NCI-H526 (cell line): ENCODE results near the gene CBFA2T2.
A peak's percentile ranks its signal among the peaks of the same experiment; 100 is the strongest.
"Not testable (repeated sequence)": the region's sequence is repeated elsewhere in the genome, so short reads cannot be mapped to it uniquely, and the experiment has no call there.

ENCODE experiments used
- DNase-seq, 2 experiments: peaks; one replicate each; lab custom pipeline; 2025; lab: John Stamatoyannopoulos, UW

CBFA2T2 gene

DNA sequence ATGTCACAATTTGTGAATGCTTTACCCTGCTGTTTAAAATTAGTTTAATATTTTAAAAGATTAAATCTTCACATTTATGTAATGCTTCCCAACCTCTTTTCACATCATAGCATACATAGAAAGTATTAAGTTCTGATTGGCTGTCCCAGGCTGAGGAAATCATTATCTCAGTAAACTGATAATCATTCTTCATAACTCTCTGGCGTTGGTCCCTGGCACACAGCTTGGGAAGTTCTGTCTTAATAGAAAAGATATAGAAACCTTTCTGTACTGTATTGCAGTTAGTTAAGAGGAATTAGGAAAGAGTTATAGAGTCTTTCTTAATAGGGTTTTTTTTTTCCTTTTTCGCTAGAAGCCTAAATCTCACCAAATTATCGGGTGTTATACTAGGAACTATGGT is 85.4 kb downstream of the CBFA2T2 start:
- no peak for DNase-seq

DNA sequence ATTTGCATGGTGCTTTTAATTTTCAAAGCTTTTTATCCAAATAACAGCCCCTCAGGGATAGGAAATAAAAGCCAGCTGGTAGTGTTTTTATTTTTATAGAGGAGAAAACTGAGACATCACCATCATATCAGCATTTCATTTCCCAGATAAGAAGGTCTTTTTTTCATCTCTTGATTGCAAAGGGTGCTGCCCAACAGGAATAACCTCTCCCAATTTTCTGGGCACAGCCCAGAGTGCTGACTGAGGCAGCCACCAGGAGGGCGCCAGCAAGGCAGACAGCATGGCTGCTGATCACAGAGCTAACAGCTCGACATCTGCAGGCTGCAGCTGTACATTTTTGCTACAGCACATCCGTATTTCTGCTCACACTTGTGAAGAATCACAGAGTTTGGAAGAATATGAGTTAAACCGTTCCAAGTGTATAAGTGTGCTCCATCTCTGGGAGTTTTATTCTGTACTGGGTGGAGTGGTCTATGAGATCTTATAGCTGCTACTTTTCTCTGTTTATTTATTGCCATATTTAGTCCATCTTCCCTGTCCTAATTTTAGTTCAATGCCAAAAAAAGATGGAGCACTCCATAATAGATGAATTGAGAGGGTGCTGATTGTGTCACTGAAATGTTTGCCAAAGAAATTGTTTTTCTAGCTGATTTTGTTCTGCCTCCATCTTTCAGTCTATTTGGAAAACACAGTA is 86.7 kb downstream of the CBFA2T2 start:
- DNase-seq: peak; percentile 92 to 94

DNA sequence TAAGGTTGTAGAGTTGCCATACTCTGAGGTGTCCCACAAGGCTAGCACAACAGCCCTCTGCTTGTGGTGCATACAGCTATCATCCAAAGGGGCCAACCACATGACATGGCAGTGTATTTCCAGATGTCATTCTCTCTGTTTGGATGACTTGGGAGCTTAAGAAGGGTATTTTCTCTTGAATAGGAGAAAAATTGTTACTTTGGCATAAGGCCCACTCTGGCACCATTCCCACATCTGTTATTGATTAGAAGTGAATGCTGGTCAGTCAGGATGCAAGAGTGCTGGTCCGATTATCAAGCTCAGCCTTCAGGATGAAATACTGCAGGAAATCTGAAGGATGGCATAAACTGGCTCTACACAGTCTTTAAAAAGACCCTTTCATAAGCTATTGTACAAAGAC is 88.6 kb downstream of the CBFA2T2 start:
- DNase-seq: no peak

DNA sequence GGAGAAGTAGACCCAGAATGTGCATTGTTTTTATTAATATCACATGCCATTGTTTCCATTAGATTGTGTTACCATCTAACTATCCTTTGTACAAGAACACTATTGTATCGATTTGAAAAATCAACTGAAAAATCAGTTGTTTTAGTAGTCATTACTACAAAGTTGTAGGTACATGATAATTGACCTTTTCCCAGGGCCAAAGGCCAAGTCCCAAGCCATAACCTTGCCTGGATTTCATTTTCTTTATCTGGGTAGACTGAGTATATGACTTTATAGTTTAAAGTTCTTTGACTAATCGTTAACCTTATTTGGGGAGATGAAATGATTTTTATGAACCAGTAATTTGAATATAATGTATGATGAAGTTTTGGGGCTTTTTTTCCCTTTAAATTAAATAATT is 93.2 kb downstream of the CBFA2T2 start:
- no peak for DNase-seq

DNA sequence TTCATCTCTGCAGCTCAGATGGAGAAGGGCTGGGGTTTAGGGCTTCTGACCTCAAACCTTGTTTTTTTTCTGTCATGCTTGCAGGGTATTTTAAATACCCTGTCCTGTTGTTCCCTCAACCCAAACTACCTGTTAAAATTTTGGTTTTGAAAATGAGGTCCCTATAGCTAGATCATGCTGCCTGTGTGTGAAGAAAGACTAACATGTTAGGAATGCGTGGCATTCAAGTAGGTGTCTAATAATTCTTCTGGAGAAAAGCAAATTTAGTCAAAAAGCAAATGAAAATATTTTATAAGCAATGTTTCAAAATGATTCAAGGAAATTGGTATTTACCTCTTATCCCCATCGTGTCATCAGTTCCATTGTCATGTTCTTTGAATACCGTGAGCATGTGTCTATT is 95.1 kb downstream of the CBFA2T2 start:
- no peak for DNase-seq

DNA sequence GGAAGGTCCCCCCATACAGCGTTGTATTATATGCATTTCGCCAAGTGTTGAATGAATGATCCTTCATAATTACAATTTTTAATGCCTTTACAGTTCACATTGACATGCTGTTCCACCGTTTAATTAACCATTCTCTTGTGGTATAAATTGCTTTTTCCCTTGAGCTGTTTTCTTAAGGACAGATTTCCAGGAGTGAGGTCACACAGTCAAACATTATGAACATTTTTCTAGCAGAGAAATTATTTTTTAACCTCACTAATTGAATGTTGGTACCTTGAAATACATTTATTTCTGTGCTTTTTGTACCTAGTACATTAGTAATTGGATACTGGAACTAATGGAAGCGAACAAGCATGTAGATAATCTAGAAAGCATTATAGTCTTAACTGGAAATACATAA is 95.5 kb downstream of the CBFA2T2 start:
- DNase-seq: no peak

DNA sequence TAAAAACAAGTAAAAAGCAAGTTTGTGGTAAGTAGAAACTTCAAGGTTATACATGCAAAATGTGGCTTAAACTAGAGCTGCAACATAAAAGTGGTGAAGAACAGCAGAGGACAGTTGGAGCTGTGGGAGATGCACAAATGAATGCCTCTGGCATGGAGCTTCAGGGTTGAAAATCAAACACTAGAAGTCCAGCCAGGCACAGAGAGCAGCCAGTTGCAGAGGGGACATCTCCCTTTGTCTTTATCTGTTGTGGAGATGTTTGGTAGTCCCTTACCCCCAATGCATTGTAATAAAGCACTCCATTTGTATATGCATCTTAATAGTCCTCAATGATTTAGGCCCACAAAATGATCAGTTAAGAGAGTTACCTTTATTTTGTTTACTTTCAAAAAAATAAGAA is 99.2 kb downstream of the CBFA2T2 start:
- DNase-seq: no peak

DNA sequence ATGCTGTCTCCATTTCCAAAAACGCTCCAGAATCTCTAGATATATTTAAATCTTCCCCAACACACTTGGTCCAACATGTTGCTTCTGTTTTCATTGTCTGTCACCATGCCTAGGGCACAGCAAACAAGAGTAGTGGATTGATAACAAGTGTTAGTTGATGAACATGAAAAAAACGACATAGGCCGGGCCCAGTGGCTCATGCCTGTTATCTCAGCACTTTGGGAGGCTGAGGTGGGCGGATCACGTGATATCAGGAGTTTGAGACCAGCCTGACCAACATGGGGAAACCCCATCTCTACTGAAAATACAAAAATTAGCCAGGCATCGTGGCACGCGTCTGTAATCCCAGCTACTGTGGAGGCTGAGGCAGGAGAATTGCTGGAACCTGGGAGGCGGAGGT is 102.0 kb downstream of the CBFA2T2 start:
- DNase-seq: not testable (repeated sequence)

DNA sequence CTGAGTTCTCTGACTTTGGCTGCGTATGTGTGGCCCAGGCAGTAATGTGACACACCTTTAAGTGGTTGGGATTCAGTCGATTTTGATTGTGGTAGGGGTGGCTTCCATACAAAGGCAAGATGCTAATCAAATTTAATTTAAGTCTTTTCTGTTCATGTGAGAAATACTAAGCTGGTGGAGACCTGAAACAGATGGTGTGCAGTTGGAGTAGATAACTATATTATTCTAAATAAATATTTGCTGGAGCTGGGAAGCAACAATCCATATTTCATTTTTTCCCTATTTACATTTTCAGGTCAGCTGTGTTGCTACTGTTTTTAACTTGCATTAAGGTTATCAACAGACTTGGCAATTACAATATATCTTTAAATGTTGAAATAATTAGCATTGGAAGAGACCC is 104.8 kb downstream of the CBFA2T2 start:
- DNase-seq: no peak

DNA sequence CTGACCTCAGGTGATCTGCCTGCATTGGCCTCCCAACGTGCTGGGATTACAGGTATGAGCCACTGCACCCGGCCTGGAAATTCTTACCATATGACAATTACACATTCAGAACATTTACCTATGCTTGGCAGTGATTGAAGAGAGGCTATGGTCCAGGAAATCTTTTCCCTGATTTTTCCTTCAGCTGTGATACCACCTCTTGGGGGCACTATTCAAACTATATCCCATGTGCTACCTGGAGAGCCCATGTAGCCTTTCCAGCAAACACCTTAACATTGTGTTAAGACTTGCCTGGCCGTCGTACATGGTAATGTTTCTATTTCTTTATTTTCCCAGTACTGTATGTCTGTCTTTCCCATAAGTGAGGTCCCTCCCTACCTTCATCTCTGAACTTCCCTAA is 110.5 kb downstream of the CBFA2T2 start:
- DNase-seq: no peak

DNA sequence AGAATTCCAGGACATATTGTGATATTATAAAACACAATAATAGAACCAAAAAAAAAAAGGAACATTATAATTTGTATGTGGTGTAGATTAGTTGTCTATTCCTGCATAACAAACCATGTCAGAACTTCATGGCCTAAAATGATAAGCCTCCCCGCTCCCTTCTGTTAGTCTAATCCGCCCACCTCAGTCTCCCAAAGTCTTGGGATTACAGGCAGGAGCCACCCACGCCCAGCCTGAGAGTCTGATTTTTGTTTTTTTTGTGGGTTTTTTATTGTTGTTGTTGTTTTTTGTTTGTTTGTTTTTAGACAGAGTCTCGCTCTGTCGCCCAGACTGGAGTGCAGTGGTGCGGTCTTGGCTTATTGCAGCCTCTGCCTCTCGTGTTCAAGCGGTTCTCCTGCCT is 111.1 kb downstream of the CBFA2T2 start:
- DNase-seq: no peak

DNA sequence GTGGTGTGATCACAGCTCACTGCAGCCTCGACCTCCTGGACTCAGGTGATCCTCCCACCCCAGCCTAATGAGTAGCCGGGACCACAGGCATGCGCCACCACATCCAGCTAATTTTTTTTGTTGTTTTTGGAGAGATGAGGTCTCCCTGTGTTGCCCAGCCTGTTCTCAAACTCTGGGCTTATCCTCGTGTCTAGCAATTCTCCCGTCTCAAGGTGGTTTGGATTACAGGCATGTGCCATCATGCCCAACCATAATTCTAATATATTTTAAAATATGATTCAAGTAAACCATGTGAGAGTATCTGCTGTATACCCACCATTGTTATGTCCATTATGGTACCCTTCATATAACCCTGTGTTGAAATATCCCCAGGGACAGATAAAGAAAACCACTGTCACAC is 112.0 kb downstream of the CBFA2T2 start:
- DNase-seq: peak; percentile 54 to 60

DNA sequence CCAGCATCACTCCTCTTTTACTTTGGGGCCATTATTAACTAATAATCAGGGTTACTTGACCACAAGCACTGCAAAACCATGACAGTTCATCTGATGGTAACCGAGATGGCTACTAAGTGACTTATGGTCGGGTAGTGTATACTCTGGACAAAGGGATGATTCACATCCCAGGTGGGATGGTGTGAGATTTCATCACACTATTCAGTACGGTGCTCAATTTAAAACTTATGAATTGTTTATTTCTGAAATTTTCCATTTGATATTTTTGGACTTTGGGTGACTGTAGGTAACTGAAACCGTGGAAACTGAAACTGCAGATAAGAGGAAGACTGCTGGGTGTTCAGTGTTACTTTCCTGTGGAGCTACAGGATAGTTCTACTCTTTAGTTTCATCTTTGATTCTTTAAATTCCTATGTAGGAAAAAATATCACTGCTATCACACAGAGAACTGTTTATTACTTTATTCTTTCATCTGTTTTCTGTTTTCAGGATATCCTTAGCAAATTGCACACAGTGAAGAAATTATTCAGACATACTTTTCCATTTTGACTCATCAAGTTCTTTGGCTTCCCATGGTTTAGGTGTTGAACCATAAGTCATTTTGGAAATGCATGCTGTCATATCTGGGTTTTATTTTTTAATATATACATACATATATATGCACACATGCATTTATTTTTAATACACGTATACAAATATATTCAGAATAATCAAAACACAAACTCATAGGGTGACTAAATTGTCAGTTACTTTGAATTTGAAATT is 113.1 kb downstream of the CBFA2T2 start:
- no peak for DNase-seq

DNA sequence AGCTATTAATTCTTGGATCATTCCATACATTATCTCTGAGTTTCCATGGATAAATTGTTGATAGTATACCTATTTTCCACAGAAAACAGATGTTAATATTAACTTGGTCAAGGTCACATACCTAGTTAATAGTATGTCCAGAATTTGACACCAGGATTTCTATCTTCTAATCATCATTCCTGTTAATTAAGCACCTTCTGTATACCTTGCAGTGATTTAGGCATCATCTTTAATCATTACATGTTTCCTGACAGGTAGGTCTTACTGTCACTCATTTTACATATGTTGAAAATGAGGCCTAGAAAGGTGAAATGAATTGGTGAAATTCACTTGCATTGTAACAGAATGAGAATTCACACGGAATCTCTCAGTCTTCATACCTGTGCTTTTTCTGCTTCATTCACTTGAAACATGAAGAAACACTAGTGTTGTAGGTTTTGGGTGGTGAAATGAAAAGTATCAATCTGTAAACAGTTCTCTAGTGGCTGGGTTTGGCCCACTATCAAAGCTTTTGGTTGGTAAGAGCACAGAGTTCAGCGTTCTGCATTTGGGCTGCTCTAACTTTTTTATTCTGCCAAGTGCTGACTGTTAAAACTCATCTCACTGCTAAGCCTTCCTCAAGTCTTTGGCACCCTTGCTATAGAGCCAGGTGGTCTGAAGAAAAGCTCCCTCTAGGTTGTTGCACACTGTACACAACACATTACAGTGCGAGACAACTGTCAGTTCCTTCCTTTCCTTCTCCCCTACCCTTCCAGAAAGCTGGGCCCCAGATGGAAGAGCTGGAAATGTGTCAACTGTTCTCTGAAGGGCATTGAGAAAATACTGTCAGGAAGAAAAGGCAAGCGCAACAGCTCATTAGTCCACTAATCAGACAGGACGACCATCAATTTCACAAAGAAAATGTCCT is 114.4 kb downstream of the CBFA2T2 start:
- DNase-seq: no peak

DNA sequence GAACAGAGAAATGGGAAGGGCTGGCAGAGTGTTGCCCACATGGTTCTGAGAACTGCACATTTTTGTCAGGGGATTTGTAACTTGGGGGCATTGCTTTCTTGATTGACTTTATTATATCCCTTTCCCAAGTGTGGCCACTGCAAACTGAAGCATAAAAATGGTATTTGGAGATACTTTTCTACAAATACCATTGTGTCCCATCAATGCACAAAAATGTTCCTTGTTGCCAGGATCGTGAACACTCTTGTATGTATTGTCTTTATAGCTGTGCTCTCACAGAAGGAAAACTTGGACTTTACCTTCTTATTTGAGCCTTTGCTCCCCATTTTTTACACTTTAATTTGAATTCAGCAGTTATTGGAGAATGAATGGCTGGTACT is 115.1 kb downstream of the CBFA2T2 start:
- DNase-seq: no peak

DNA sequence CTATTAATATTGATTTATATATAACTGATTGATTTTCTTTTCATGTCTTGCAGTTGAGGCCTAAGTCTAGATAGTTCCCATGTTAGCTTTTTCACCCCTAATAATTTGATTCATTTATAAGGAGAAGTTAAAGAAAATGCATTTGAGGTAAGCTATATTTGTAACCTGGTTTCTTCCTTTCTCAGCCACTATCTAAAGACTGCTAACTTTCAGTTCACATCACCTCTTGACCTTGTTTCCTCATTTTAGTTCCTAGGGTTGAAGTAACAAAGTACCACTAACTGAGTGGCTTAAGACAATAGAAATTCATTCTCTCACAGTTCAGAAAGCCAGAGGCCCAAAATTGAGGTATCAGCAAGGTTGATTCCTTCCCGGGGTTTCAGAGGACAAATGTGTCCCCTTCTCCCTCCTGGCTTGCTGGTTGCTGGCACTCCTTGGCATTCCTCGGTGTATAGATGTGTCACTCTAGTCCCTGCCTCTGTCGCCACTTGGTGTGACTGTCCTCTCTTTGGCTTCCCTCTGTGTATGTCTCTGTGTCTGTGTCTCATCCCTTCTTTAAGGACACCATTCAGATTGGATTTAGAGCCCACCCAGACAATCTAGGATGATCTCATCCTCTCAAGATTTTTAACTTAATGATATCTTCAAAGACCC is 116.3 kb downstream of the CBFA2T2 start:
- DNase-seq: no peak

DNA sequence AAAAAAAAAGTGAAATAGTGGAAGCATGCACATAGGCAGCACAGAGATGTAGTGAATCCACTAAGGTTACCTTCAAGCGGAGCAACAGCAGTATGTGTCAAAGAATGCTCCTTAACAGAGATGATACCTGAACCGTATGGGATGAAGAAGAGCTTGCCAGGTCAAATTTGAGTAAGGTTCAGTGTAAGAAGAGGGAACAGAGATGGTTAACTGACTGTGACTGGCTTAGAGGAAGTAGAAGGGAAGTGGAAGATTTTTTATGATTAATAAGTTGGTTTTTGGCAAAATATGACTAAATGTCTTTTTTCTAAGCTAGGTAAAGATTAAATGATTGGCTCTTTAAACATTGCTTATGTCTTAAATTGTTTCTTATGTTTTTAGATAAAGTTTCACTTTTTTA is 119.6 kb downstream of the CBFA2T2 start:
- DNase-seq: no peak

DNA sequence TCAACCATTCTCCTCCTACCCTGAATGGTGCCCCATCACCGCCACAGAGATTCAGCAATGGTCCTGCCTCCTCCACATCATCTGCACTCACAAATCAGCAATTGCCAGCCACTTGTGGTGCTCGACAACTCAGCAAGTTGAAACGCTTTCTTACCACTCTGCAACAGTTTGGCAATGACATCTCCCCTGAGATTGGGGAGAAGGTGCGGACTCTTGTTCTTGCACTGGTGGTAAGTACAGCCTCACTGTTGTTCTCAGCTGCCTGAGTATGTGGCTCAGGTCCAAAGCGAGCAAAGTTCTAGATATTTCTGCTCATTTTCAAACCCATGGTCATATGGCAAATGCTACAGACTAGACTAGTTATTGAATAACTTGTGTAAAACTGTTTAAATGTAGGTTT is 121.2 kb downstream of the CBFA2T2 start:
- no peak for DNase-seq

DNA sequence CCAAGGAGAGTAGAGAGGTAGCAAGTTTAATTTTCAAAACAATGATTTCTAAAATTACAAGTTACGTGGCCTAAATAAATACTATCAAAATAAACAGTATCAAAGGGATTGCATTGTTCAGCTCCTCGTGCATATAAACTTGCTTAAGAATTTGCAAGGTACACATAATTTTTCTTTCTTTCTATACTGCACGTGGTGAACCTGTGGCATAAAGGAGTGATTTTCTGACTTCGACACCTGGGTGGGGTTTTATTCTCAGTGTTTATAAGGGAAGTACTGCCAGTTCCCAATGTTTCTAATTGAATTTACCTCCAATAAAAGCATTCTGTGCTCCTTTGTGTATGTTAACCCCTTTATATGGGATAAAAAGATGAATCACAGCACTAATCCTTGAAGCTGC is 122.1 kb downstream of the CBFA2T2 start:
- peak; percentile 41 to 55 for DNase-seq

DNA sequence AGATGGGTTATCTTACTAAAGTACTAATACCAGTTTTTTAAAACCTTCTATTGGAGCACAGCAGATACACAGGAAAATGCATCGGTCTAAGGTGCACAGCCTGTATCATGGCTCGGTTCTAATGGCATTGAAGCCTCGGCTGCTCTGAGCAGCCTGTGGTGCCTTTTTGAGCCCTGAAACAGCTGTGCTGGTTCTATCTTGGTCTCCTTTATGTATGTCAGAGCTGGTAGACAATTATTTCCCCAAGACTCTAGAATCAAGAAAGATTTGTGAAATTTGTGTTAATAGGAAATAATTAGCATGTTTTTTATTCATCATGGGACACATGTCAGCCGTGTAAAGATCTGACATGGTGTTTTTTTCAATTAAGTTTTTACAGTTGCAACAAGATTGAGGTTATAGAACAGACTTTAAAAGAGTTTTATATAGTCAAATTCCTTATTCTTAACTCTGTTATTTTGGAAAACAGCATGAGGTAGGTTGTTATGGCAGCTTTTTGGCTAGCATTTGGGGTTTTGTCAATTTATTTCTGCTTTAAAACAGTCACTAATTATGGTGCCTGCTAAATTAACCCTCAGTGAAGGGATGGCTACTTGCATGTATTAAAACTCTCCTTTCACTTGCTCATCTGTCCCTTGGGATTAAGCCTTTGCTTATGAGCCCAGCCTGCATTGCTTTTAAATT is 132.0 kb downstream of the CBFA2T2 start:
- no peak for DNase-seq

DNA sequence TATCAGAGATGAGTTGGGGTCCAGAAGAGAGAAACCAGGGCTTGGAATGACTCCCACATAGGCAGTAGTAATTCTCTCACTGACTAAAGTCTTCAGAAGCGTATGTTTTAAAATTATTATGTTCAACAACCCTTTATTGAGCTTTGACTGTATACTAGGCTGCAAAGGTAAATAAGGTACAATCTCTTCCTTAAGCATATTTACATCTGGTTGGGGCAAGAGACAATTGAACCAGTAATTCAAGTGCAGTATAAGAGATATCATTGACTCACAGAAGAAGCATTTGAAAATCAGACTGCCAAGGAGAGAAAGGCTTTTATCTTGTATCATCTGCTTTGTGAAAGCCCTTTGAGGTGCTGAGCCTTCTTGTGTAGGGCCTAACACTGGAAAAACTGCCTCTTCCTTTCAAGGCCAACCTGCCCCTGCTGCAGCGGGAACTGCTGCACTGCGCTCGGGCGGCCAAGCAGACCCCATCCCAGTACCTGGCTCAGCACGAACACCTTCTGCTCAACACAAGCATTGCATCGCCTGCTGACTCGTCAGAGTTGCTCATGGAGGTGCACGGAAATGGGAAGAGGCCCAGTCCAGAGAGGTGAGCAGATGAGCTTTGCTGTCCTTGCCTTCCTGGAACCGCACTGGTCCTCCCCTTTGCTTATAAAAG is 132.9 kb downstream of the CBFA2T2 start:
- no peak for DNase-seq
